CD4-positive, alpha-beta T cell (primary cell): ENCODE measurements around the gene GPR155. TPM values are rescaled to one million over a fixed set of nuclear protein-coding genes. Genes with fewer than 3 reads are reported as not detected.
A peak's percentile ranks its signal among the peaks of the same experiment; 100 is the strongest.

Source experiments
- ATAC-seq: fragments of 200-7000 bp; cut with Tn5 transposase; one replicate; pipeline ENCODE4 v1.10.0; 2022; ENCODE audit warnings: mild to moderate bottlenecking; ENCODE audit not compliant: poor library complexity
- CTCF ChIA-PET: fragments of 350-600 bp; sonication (Branson Sonifier 250); formaldehyde crosslinking; loops from one replicate; lab custom pipeline; 2021; ENCODE audit warnings: antibody characterized with exemption, inconsistent platforms; lab: Charles Lee
- POLR2A ChIA-PET: fragments of 350-600 bp; sonication (Branson Sonifier 250); formaldehyde crosslinking; loops from one replicate; lab custom pipeline; 2021; ENCODE audit warnings: antibody characterized with exemption, inconsistent platforms; lab: Charles Lee
- DNase-seq, 14 experiments: peaks; one replicate each; pipeline ENCODE4 v3.0.0-alpha.2; 2013 to 2020; ENCODE audit warnings: mixed read lengths in 2 of 14
- H3K27ac ChIP-seq, 2 donors: one replicate each; pipeline versions ENCODE4 v1.5.1 to v1.7.0; 2013; ENCODE audit warnings: low read length in 2 of 2, low read depth in 1 of 2, mild to moderate bottlenecking in 1 of 2
- H3K27me3 ChIP-seq, 2 experiments: 1 replicate in 1 of 2; 2 replicates in 1 of 2; pipeline versions ENCODE4 v1.6.1 to v1.7.0; 2013; ENCODE audit warnings: low read length in 2 of 2, control low read depth in 1 of 2, mild to moderate bottlenecking in 1 of 2, moderate library complexity in 1 of 2; ENCODE audit not compliant: insufficient read depth in 2 of 2, control insufficient read depth in 1 of 2
- H3K36me3 ChIP-seq: one replicate; pipeline ENCODE4 v1.6.1; 2013; ENCODE audit warnings: low read length, control low read depth; ENCODE audit not compliant: insufficient read depth
- H3K4me1 ChIP-seq: one replicate; pipeline ENCODE4 v1.6.1; 2013; ENCODE audit warnings: low read length, control low read depth; ENCODE audit not compliant: insufficient read depth
- H3K4me3 ChIP-seq: one replicate; pipeline ENCODE4 v1.5.1; 2013; ENCODE audit warnings: mild to moderate bottlenecking, low read length, moderate library complexity
- H3K9me3 ChIP-seq, 2 experiments: 1 replicate in 1 of 2; 2 replicates in 1 of 2; pipeline versions ENCODE4 v1.6.1 to v1.7.0; 2013; ENCODE audit warnings: low read length in 2 of 2, mild to moderate bottlenecking in 2 of 2, control low read depth in 1 of 2, moderate library complexity in 1 of 2; ENCODE audit not compliant: control insufficient read depth in 1 of 2, insufficient read depth in 1 of 2
- H3K27ac Mint-ChIP-seq: one replicate; pipeline ENCODE4 v1.8.0; 2020; ENCODE audit warnings: mixed read lengths
- H3K27me3 Mint-ChIP-seq: one replicate; pipeline ENCODE4 v1.8.0; 2021; ENCODE audit warnings: mixed read lengths
- H3K36me3 Mint-ChIP-seq: one replicate; pipeline ENCODE4 v1.8.0; 2021; ENCODE audit warnings: low read depth, mixed read lengths
- H3K4me1 Mint-ChIP-seq: one replicate; pipeline ENCODE4 v1.8.0; 2021; ENCODE audit warnings: low read depth, mixed read lengths
- H3K4me3 Mint-ChIP-seq: one replicate; pipeline ENCODE4 v1.8.0; 2020; ENCODE audit warnings: mild to moderate bottlenecking, mixed read lengths
- H3K9me3 Mint-ChIP-seq: one replicate; pipeline ENCODE4 v1.8.0; 2020; ENCODE audit warnings: mixed read lengths
- intact Hi-C, 2 experiments: fragments of 100-400 bp; cut with DNase I in 1 of 2; cut with micrococcal nuclease in 1 of 2; formaldehyde crosslinking; loops; one replicate each; pipeline versions ENCODE4 v1.15.1 to v1.9.0; 2023 to 2025; cut with DNase I, micrococcal nuclease
- total RNA-seq, 174 experiments: library from RNA in 2 of 174; stranded (reverse) in 2 of 174; gene quantifications; one replicate each; pipeline ENCODE4 v1.2.3 and lab custom pipeline; 2021 to 2026
- TF ChIP-seq, protein P1 (sequence below): fragments of 200-600 bp; IDR thresholded peaks from one replicate; pipeline ENCODE4 v1.8.0; 2022; ENCODE audit warnings: antibody characterized with exemption, mild to moderate bottlenecking

The GPR155 gene
- total RNA-seq, 2 experiments from 2014 or later: 8.3 to 9.0 TPM

DNA sequence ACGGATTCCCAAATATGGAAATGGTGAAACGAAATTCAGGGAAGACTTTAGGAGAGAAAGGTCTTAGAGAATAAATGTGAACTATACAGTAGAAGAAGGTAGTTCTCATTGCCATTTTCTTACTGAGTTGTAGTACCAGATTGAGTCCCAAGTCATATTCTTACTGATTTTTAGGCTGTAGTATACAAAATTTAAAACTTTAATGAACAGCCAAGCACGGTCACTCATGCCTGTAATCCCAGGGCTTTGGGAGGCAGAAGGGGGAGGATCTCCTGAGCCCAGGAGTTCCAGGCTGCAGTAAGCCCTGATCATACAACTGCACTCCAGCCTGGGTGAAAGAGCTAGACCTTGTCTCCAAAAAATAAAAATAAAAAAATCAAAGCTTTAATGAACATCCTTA lies 89.1 kb downstream of the GPR155 start:
- ATAC-seq: no peak
- TF ChIP-seq, protein P1, sequence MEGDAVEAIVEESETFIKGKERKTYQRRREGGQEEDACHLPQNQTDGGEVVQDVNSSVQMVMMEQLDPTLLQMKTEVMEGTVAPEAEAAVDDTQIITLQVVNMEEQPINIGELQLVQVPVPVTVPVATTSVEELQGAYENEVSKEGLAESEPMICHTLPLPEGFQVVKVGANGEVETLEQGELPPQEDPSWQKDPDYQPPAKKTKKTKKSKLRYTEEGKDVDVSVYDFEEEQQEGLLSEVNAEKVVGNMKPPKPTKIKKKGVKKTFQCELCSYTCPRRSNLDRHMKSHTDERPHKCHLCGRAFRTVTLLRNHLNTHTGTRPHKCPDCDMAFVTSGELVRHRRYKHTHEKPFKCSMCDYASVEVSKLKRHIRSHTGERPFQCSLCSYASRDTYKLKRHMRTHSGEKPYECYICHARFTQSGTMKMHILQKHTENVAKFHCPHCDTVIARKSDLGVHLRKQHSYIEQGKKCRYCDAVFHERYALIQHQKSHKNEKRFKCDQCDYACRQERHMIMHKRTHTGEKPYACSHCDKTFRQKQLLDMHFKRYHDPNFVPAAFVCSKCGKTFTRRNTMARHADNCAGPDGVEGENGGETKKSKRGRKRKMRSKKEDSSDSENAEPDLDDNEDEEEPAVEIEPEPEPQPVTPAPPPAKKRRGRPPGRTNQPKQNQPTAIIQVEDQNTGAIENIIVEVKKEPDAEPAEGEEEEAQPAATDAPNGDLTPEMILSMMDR: no peak
- CTCF ChIA-PET: no interaction called here
- Mint-ChIP-seq H3K9me3 (no peaks in the 10 kb centered on the region), H3K4me3 (no peak overlapping the region), H3K27ac (no peak overlapping the region), H3K27me3 (no peaks in the 10 kb centered on the region), H3K36me3 (peaks cover 56% of the 10 kb centered on the region), H3K4me1 (peaks cover 48% of the 10 kb centered on the region)
- intact Hi-C loops: loop anchor here in 1 of 2 experiments (5.0 kb wide), 1 partner anchor 150 kb away; the partner anchor contains the start of gene OLA1
- Histone ChIP-seq H3K4me1 (peaks cover 10% of the 10 kb centered on the region), H3K27ac (no peak overlapping the region), H3K27me3 (no peaks in the 10 kb centered on the region), H3K36me3 (peaks cover 25% of the 10 kb centered on the region), H3K4me3 (no peak overlapping the region), H3K9me3 (no peaks in the 10 kb centered on the region)
- DNase-seq: no peak
- POLR2A ChIA-PET: no interaction called here

DNA sequence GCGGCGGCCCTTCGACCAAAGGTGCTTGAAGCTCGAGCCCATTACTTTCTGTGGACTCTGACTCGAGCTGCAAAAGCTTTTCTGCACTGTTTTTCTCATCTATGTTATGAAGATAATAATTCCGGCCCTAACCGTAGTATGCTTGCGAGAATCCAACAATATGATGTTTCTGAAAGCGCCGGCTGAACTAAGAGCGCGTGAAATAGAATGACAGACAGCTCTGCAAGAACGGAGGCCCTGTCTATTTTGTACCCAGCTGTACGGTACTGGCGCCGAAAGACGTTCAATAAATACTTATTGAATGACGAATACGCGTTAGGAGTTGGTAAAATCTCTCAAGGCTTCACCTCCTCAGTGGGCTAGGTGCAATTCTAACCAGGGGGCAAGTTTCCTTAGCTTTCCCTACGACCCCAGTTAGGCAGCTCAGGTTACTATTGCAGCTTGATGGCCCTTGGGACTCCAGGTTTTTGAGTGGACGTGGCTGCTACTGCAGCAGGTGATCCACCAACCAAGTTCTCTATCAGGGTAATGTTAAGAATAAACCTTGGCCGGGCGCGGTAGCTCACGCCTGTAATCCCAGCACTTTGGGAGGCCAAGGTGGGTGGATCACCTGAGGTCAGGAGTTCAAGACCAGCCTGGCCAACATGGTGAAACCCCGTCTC lies 90.7 kb downstream of the GPR155 start:
- peaks cover 16% of the 10 kb centered on the region for H3K36me3 ChIP-seq
- H3K27ac ChIP-seq: peak overlapping the region; percentile 92 to 96
- peaks cover 10% of the 10 kb centered on the region for H3K4me1 ChIP-seq
- Mint-ChIP-seq H3K9me3 (no peaks in the 10 kb centered on the region), H3K4me3 (peak overlapping the region; percentile 100), H3K27me3 (no peaks in the 10 kb centered on the region), H3K27ac (peak overlapping the region; percentile 100), H3K4me1 (peaks cover 62% of the 10 kb centered on the region), H3K36me3 (peaks cover 54% of the 10 kb centered on the region)
- DNase-seq: peak in 5 of 14 experiments; percentile 3 to 54 (median 8)
- ATAC-seq: peak; percentile 54
- TF ChIP-seq, protein P1: no peak
- intact Hi-C loops: loop anchor here in 1 of 2 experiments (5.0 kb wide), 1 partner anchor 149 kb away; the partner anchor contains the start of gene OLA1
- CTCF ChIA-PET: no interaction called here
- no peaks in the 10 kb centered on the region for H3K9me3 ChIP-seq
- no peaks in the 10 kb centered on the region for H3K27me3 ChIP-seq
- POLR2A ChIA-PET: interaction anchor here (0.6 to 1.4 kb wide), 13 partner anchors 9 to 1900 kb away, joined by 3 to 5 read pairs (median 3); no protein-coding TSS in a partner anchor
- H3K4me3 ChIP-seq: peak overlapping the region; percentile 88

DNA sequence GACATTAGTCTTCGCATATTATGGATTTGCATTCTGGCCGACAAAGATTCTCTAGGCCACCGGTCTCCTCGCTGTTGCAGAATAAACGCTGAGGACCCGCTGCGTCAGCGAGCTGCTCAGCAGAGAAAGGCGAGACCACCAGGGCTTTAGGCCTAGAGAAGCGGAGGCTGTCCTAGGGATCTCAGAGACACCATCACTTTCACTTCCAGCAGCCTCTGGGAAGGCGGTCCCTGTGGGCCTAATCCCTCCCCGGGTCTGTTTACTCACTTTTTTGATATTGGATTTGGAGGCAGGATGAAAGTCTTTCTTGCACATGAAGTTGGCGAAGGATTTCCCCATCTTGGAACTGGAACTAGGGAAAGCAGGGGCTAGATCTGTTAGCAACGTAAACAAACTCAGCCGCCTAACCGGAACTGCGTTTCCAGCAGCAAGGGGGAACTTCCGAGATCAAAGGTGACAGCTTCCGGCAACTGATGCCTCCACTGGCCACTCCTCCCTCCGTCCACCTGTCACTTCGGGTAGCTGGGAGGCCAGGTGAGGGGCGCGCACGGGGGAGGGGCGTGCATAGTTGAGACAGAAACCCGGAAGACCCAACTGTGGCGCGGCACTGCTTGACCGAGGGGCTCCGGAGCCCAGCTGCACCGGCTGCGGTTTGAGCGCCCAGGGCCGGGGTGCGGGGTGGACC lies 91.4 kb downstream of the GPR155 start, which contains the start of gene SCRN3:
SCRN3 (plus strand) TSS at position 447 of the 685 bp plus-strand sequence. CDS start 2,554 bp downstream, outside the sequence.
- H3K4me1 ChIP-seq: peaks cover 10% of the 10 kb centered on the region
- Mint-ChIP-seq H3K27ac (peak within 1 kb of the TSS; percentile 100), H3K4me3 (peak within 1 kb of the TSS; percentile 100), H3K27me3 (no peaks in the 10 kb centered on the region), H3K9me3 (no peaks in the 10 kb centered on the region), H3K4me1 (peaks cover 68% of the 10 kb centered on the region), H3K36me3 (peaks cover 57% of the 10 kb centered on the region)
- TF ChIP-seq, protein P1: no peak
- peak within 1 kb of the TSS; percentile 92 to 96 for H3K27ac ChIP-seq
- peaks cover 15% of the 10 kb centered on the region for H3K36me3 ChIP-seq
- POLR2A ChIA-PET: interaction anchor here (0.6 to 1.4 kb wide), 17 partner anchors 9 to 1900 kb away, joined by 3 to 5 read pairs (median 3); no protein-coding TSS in a partner anchor
- ATAC-seq: peak; percentile 86
- CTCF ChIA-PET: interaction anchor here (1.1 kb wide), 1 partner anchor 17 kb away, joined by 3 read pairs; no protein-coding TSS in a partner anchor
- intact Hi-C loops: loop anchor here in 1 of 2 experiments (5.0 kb wide), 1 partner anchor 148 kb away; the partner anchor contains the start of gene OLA1
- H3K27me3 ChIP-seq: no peaks in the 10 kb centered on the region
- peak within 1 kb of the TSS; percentile 88 for H3K4me3 ChIP-seq
- no peaks in the 10 kb centered on the region for H3K9me3 ChIP-seq
- peak; percentile 58 to 92 (median 71) for DNase-seq
